ENCODE data around the gene NETO1. TPM values are rescaled to one million over a fixed set of nuclear protein-coding genes. Genes with fewer than 3 reads are reported as not detected.

The NETO1 gene
- total RNA-seq, 1 donor: not detected

DNA sequence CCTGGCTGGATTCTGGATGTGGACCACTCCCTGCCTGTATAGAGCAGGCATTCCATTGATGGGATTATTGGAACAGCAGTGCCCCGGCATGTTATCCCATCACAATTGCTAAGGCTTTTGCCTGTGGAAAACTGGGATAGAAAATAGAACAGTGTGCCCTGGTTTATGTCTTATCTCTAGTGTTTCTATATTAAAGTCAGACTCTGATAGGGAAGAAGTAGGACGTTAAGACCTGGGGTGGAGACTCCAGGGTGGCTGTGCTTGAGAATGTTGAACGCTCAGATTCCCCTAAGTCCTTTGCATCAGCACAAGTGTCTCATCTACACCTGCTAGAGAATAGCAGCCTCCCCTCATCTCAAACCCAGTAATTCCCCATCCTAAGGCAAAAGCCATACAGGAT lies 10.8 kb upstream of the NETO1 start:
- H3K79me2 ChIP-seq (ENCODE audit: insufficient read depth, low read length): no peaks in the 10 kb centered on the region
- H3K9me3 ChIP-seq (ENCODE audit: low read depth, low read length): no peaks in the 10 kb centered on the region
- no peak overlapping the region for H2AFZ ChIP-seq (ENCODE audit: low read length)
- no peak for TF ChIP-seq CTCF (IDR thresholded peaks at IDR 0.05; ENCODE audit: extremely low read depth, low read depth, low read length)
- H3K4me2 ChIP-seq (ENCODE audit: insufficient read depth, low read length): no peak overlapping the region
- H3K4me3 ChIP-seq (ENCODE audit: insufficient read depth, low read length): no peak overlapping the region
- no peak for DNase-seq (ENCODE audit: insufficient read length, low spot score, missing footprints)
- H4K20me1 ChIP-seq (ENCODE audit: insufficient read depth, low read length): no peaks in the 10 kb centered on the region
- no peaks in the 10 kb centered on the region for H3K36me3 ChIP-seq (ENCODE audit: insufficient read depth, low read length)
- no peaks in the 10 kb centered on the region for H3K27me3 ChIP-seq (ENCODE audit: insufficient read depth, low read length)
- H3K4me1 ChIP-seq (ENCODE audit: insufficient read depth, low read length): no peaks in the 10 kb centered on the region
- H3K27ac ChIP-seq (ENCODE audit: low read depth, low read length): no peak overlapping the region

- Histone ChIP-seq H3K27ac (ENCODE audit: low read depth, low read length) (no peak overlapping the region), H4K20me1 (ENCODE audit: insufficient read depth, low read length) (no peaks in the 10 kb centered on the region), H3K4me2 (ENCODE audit: insufficient read depth, low read length) (no peak overlapping the region), H3K79me2 (ENCODE audit: insufficient read depth, low read length) (no peaks in the 10 kb centered on the region), H3K4me1 (ENCODE audit: insufficient read depth, low read length) (no peaks in the 10 kb centered on the region), H3K36me3 (ENCODE audit: insufficient read depth, low read length) (no peaks in the 10 kb centered on the region), H2AFZ (ENCODE audit: low read length) (no peak overlapping the region), H3K9me3 (ENCODE audit: low read depth, low read length) (no peaks in the 10 kb centered on the region), H3K4me3 (ENCODE audit: insufficient read depth, low read length) (no peak overlapping the region), H3K27me3 (ENCODE audit: insufficient read depth, low read length) (no peaks in the 10 kb centered on the region)
- no peak for TF ChIP-seq CTCF (IDR thresholded peaks at IDR 0.05; ENCODE audit: extremely low read depth, low read depth, low read length)
- DNase-seq (ENCODE audit: insufficient read length, low spot score, missing footprints): no peak
These were observed 10.4 kb upstream of the NETO1 start for GRCh38 chr18:72878143-72878542.

- no peaks in the 10 kb centered on the region for H3K9me3 ChIP-seq (ENCODE audit: low read depth, low read length)
- no peak for TF ChIP-seq CTCF (IDR thresholded peaks at IDR 0.05; ENCODE audit: extremely low read depth, low read depth, low read length)
- H4K20me1 ChIP-seq (ENCODE audit: insufficient read depth, low read length): no peaks in the 10 kb centered on the region
- DNase-seq (ENCODE audit: insufficient read length, low spot score, missing footprints): no peak
- no peaks in the 10 kb centered on the region for H3K79me2 ChIP-seq (ENCODE audit: insufficient read depth, low read length)
- H3K4me2 ChIP-seq (ENCODE audit: insufficient read depth, low read length): no peak overlapping the region
- no peaks in the 10 kb centered on the region for H3K4me1 ChIP-seq (ENCODE audit: insufficient read depth, low read length)
- H3K27ac ChIP-seq (ENCODE audit: low read depth, low read length): no peak overlapping the region
- no peak overlapping the region for H3K4me3 ChIP-seq (ENCODE audit: insufficient read depth, low read length)
- H3K36me3 ChIP-seq (ENCODE audit: insufficient read depth, low read length): no peaks in the 10 kb centered on the region
- no peak overlapping the region for H2AFZ ChIP-seq (ENCODE audit: low read length)
- peaks cover 10% of the 10 kb centered on the region for H3K27me3 ChIP-seq (ENCODE audit: insufficient read depth, low read length)
These were observed 3.3 kb upstream of the NETO1 start for GRCh38 chr18:72871091-72871490.

DNA sequence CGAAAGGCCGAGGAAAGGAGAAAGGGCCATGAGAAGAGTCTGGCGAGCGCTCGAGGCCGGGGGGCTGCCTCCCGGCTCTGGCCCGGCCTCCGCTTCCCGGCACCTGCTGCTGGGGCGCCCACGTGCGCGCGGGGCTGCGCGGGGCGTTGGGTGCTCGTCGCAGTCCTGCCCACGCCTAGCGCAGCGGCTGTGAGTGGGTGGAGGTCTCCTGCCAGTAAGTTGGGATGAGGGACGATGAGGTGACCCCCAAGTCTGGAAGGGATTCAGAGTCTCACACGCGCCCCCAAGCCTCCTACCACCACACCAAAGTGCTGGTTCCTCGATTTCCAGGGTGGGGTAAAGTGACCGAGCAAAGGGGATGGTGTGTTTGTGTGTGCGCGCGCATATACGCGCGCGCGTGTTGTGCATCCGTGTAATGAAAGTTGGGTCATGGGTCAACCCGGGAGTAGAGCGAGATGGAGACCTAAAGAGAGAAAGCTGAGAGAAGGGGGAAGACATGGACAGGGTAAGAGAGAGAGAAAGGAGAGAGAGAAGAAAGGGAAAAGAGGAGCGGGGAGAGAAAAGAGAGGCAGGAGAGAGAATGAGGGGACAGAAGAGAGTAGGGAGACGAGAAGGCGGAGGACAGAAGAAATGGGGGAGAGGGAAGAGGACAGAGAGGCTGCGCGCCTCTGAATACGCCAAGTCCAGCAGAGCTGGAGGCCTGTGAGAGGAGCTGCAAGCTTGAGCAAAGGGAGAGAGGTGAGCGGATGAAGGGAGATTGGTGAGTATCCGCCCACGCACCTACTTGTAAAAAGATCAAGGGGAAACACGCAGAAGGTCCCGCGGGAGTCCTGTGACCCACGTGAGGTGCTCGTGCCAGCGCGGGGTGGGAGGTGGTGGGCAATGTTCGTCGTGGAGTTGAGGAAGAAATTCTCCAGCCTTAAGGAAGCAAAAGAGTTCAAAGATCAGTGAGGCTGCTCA lies 1.7 kb upstream of the NETO1 start:
- H3K9me3 ChIP-seq (ENCODE audit: low read depth, low read length): no peaks in the 10 kb centered on the region
- H3K36me3 ChIP-seq (ENCODE audit: insufficient read depth, low read length): no peaks in the 10 kb centered on the region
- H2AFZ ChIP-seq (ENCODE audit: low read length): no peak overlapping the region
- H3K27me3 ChIP-seq (ENCODE audit: insufficient read depth, low read length): peaks cover 10% of the 10 kb centered on the region
- H4K20me1 ChIP-seq (ENCODE audit: insufficient read depth, low read length): no peaks in the 10 kb centered on the region
- H3K27ac ChIP-seq (ENCODE audit: low read depth, low read length): no peak overlapping the region
- no peak overlapping the region for H3K4me3 ChIP-seq (ENCODE audit: insufficient read depth, low read length)
- no peak overlapping the region for H3K4me2 ChIP-seq (ENCODE audit: insufficient read depth, low read length)
- no peak for TF ChIP-seq CTCF (IDR thresholded peaks at IDR 0.05; ENCODE audit: extremely low read depth, low read depth, low read length)
- H3K79me2 ChIP-seq (ENCODE audit: insufficient read depth, low read length): no peaks in the 10 kb centered on the region
- H3K4me1 ChIP-seq (ENCODE audit: insufficient read depth, low read length): no peaks in the 10 kb centered on the region
- DNase-seq (ENCODE audit: insufficient read length, low spot score, missing footprints): peak; percentile 44

Data from osteoblast (primary cell).